Body of pancreas (tissue), 4 donors: Measurements from ENCODE around the gene YPEL5. TPM values are rescaled to one million over a fixed set of nuclear protein-coding genes. Genes with fewer than 3 reads are reported as not detected.

ENCODE experiments used
- ATAC-seq: fragments of 150-250 bp; one replicate; pipeline ENCODE4 v1.9.1; 2016
- DNase-seq, 4 donors: peaks; one replicate each; pipeline ENCODE4 v3.0.0-alpha.2; 2019
- H3K27ac ChIP-seq, 4 donors: fragments of 200-600 bp; sonication (generic); 1 replicate in 3 of 4; 2 replicates in 1 of 4; pipeline versions ENCODE4 v1.5.1 to v1.6.1; 2016 to 2019; ENCODE audit warnings: mild to moderate bottlenecking in 1 of 4, mixed read lengths in 1 of 4, moderate library complexity in 1 of 4
- H3K27me3 ChIP-seq, 2 donors: fragments of 200-600 bp; sonication (generic); one replicate each; pipeline ENCODE4 v1.6.0; 2016; ENCODE audit warnings: mild to moderate bottlenecking in 1 of 2
- H3K36me3 ChIP-seq, 2 donors: fragments of 200-600 bp; sonication (generic); replicated peaks in 1 of 2; 2 replicates each; pipeline ENCODE4 v1.5.1; 2016; ENCODE audit warnings: low read depth in 2 of 2; ENCODE audit not compliant: insufficient read depth in 1 of 2
- H3K4me1 ChIP-seq: fragments of 200-600 bp; sonication (generic); one replicate; pipeline ENCODE4 v1.6.0; 2016
- H3K4me3 ChIP-seq, 2 donors: fragments of 200-600 bp; sonication (generic); 1 replicate in 1 of 2; 2 replicates in 1 of 2; pipeline ENCODE4 v1.5.1; 2016 to 2019
- H3K9me3 ChIP-seq, 3 donors: fragments of 200-600 bp; sonication (generic); 1 replicate in 2 of 3; 2 replicates in 1 of 3; pipeline ENCODE4 v1.5.1; 2016
- POLR2A ChIP-seq, 3 donors: fragments of 450-650 bp; IDR thresholded peaks; one replicate each; pipeline ENCODE4 v1.6.1; 2016; ENCODE audit warnings: antibody characterized with exemption in 3 of 3, mild to moderate bottlenecking in 2 of 3
- WGBS, 2 donors: methylation state at CpG; one replicate each; pipeline ENCODE4 v1.1.5; 2017; 5-methylcytosine and 5-hydroxymethylcytosine counted together
- intact Hi-C: fragments of 100-400 bp; cut with DNase I; formaldehyde crosslinking; loops from one replicate; pipeline ENCODE4 v1.15.1; 2023
- total RNA-seq, 2 donors: library from RNA; depleted of rRNA; stranded (reverse); fragments of >200 nt; gene quantifications; one replicate each; pipeline ENCODE4 v1.1.0, GENCODE V29; 2016
- TF ChIP-seq, protein P1 (sequence below), 7 experiments: fragments of 450-650 bp in 4 of 7; fragments of 200-600 bp in 3 of 7; sonication (generic) in 3 of 7; IDR thresholded peaks; one replicate each; pipeline ENCODE4 v1.5.1; 2016 to 2019; ENCODE audit warnings: antibody characterized with exemption in 7 of 7

YPEL5 gene
- total RNA-seq, 2 donors from 2014 or later: 29.3 to 36.6 TPM

DNA sequence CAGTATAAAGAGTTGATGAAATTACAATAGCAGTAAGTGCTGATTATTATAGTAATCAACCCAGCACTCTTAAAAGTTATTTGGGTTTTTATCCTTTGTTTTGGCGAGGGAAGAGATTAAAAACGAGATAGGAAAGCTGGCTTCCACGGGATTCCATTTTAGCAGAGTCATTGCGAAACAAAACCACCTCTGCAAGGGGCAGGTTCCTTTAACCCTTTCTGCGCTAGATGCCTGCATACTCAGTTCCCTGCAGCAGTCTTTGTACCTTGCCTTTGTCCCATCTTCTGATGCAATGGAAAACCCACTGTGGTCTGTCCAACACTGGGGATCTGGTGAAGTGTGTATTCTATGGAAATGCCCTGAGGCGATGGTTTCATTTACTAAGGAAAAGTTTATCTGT, 2.7 kb downstream of the YPEL5 start:
- intact Hi-C loops: no loop called here
- Histone ChIP-seq H3K4me1 (peaks cover 56% of the 10 kb centered on the region), H3K27ac (no peak overlapping the region), H3K4me3 (no peak overlapping the region), H3K27me3 (no peaks in the 10 kb centered on the region), H3K36me3 (no peaks in the 10 kb centered on the region), H3K9me3 (no peaks in the 10 kb centered on the region)
- TF ChIP-seq, protein P1, sequence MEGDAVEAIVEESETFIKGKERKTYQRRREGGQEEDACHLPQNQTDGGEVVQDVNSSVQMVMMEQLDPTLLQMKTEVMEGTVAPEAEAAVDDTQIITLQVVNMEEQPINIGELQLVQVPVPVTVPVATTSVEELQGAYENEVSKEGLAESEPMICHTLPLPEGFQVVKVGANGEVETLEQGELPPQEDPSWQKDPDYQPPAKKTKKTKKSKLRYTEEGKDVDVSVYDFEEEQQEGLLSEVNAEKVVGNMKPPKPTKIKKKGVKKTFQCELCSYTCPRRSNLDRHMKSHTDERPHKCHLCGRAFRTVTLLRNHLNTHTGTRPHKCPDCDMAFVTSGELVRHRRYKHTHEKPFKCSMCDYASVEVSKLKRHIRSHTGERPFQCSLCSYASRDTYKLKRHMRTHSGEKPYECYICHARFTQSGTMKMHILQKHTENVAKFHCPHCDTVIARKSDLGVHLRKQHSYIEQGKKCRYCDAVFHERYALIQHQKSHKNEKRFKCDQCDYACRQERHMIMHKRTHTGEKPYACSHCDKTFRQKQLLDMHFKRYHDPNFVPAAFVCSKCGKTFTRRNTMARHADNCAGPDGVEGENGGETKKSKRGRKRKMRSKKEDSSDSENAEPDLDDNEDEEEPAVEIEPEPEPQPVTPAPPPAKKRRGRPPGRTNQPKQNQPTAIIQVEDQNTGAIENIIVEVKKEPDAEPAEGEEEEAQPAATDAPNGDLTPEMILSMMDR (IDR thresholded peaks at IDR 0.05): no peak
- TF ChIP-seq POLR2A (IDR thresholded peaks at IDR 0.05): no peak
- DNase-seq (no peak), ATAC-seq (no peak)
- 31 to 32% methylated on average over 6 of the region's 6 CpGs for WGBS, 2 donors

DNA sequence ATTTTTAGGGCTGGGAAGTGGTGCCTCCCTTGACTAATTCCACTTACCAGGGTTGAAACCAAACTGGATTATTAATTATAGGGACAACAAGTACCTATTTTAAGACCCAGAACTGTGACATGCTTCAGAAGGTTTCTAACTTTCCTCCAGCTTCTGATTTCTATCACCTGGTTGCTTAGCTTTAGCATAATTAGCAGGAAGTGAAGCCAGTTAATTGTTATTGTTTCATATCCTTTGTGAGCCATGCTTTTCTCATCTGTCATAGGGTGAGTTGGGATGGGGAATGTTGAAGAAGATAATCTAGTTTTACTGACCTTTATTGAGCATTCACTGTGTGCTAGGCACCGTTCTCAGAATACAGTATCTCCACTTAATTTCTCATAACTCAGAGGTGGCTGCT, 3.2 kb downstream of the YPEL5 start:
- ATAC-seq: no peak
- DNase-seq: no peak
- H3K4me3 ChIP-seq: no peak overlapping the region
- H3K36me3 ChIP-seq: no peaks in the 10 kb centered on the region
- no peaks in the 10 kb centered on the region for H3K27me3 ChIP-seq
- TF ChIP-seq, protein P1 (IDR thresholded peaks at IDR 0.05): no peak
- TF ChIP-seq POLR2A (IDR thresholded peaks at IDR 0.05): no peak
- peaks cover 60% of the 10 kb centered on the region for H3K4me1 ChIP-seq
- WGBS, 2 donors: 54 to 56% methylated on average over 1 of the region's 1 CpG
- no peaks in the 10 kb centered on the region for H3K9me3 ChIP-seq
- peak overlapping the region in 1 of 4 donors; percentile 5 for H3K27ac ChIP-seq
- intact Hi-C loops: no loop called here

- intact Hi-C loops: no loop called here
- no peaks in the 10 kb centered on the region for H3K27me3 ChIP-seq
- H3K27ac ChIP-seq: no peak overlapping the region
- TF ChIP-seq, protein P1 (IDR thresholded peaks at IDR 0.05): no peak
- TF ChIP-seq POLR2A (IDR thresholded peaks at IDR 0.05): no peak
- no peaks in the 10 kb centered on the region for H3K36me3 ChIP-seq
- H3K9me3 ChIP-seq: no peaks in the 10 kb centered on the region
- no peak overlapping the region for H3K4me3 ChIP-seq
- ATAC-seq (no peak), DNase-seq (no peak)
- peaks cover 64% of the 10 kb centered on the region for H3K4me1 ChIP-seq
- 48 to 51% methylated on average over 4 of the region's 4 CpGs for WGBS, 2 donors
These were observed 4.0 kb downstream of the YPEL5 start for GRCh38 chr2:30150786-30151185.

- no peak for TF ChIP-seq POLR2A (IDR thresholded peaks at IDR 0.05)
- TF ChIP-seq, protein P1 (IDR thresholded peaks at IDR 0.05): no peak
- intact Hi-C loops: no loop called here
- 92 to 97% methylated on average over 1 of the region's 1 CpG for WGBS, 2 donors
- no peaks in the 10 kb centered on the region for H3K27me3 ChIP-seq
- H3K36me3 ChIP-seq: peaks cover 0 to 2% of the 10 kb centered on the region in 2 donors
- no peaks in the 10 kb centered on the region for H3K9me3 ChIP-seq
- no peak overlapping the region for H3K27ac ChIP-seq
- ATAC-seq (no peak), DNase-seq (no peak)
- H3K4me3 ChIP-seq: no peak overlapping the region
- H3K4me1 ChIP-seq: peaks cover 73% of the 10 kb centered on the region
These were observed 5.6 kb downstream of the YPEL5 start for GRCh38 chr2:30152385-30152784.

GRCh38 chr2:30155202-30155601, 8.4 kb downstream of the YPEL5 start:
- WGBS, 2 donors: 82 to 88% methylated on average over 2 of the region's 2 CpGs
- intact Hi-C loops: no loop called here
- no peaks in the 10 kb centered on the region for H3K27me3 ChIP-seq
- H3K4me1 ChIP-seq: peaks cover 49% of the 10 kb centered on the region
- peaks cover 7 to 12% of the 10 kb centered on the region in 2 donors for H3K36me3 ChIP-seq
- peak overlapping the region in 1 of 4 donors; percentile 16 for H3K27ac ChIP-seq
- H3K9me3 ChIP-seq: no peaks in the 10 kb centered on the region
- TF ChIP-seq, protein P1 (IDR thresholded peaks at IDR 0.05): no peak
- no peak for TF ChIP-seq POLR2A (IDR thresholded peaks at IDR 0.05)
- DNase-seq: no peak
- H3K4me3 ChIP-seq: no peak overlapping the region
- ATAC-seq: no peak
